NCI-H748 (cell line): ENCODE data around the gene TMEM74B.
"Not testable (repeated sequence)": the region's sequence is repeated elsewhere in the genome, so short reads cannot be mapped to it uniquely, and the experiment has no call there.

ENCODE experiments used
- DNase-seq: peaks from one replicate; lab custom pipeline; 2025; ENCODE audit not compliant: unreplicated experiment; lab: John Stamatoyannopoulos, UW

TMEM74B gene

GRCh38 chr20:1182106-1182505 is 2.7 kb downstream of the TMEM74B start:
- no peak for DNase-seq

GRCh38 chr20:1180949-1181348 is 3.8 kb downstream of the TMEM74B start:
- DNase-seq, result no peak

GRCh38 chr20:1178623-1179022 is 6.2 kb downstream of the TMEM74B start:
- DNase-seq, result no peak

GRCh38 chr20:1178103-1178502 is 6.7 kb downstream of the TMEM74B start:
- no peak for DNase-seq

- no peak for DNase-seq
Measured at GRCh38 chr20:1177680-1178079, 7.1 kb downstream of the TMEM74B start.

- no peak for DNase-seq
Measured at GRCh38 chr20:1174787-1175186, 10.0 kb downstream of the TMEM74B start.

- no peak for DNase-seq
Measured at GRCh38 chr20:1173698-1174097, 11.1 kb downstream of the TMEM74B start.

- DNase-seq, result no peak
Measured at GRCh38 chr20:1171461-1172093, 13.2 kb downstream of the TMEM74B start.

- DNase-seq, result no peak
Measured at GRCh38 chr20:1169224-1169623, 15.6 kb downstream of the TMEM74B start.

GRCh38 chr20:1166948-1167720 is 17.6 kb downstream of the TMEM74B start:
- no peak for DNase-seq

- DNase-seq, result no peak
Measured at GRCh38 chr20:1165941-1166340, 18.8 kb downstream of the TMEM74B start.

- DNase-seq, result no peak
Measured at GRCh38 chr20:1165521-1165920, 19.3 kb downstream of the TMEM74B start.

GRCh38 chr20:1164871-1165270 is 19.9 kb downstream of the TMEM74B start:
- DNase-seq, result no peak

- no peak for DNase-seq
Measured at GRCh38 chr20:1163653-1164052, 21.1 kb downstream of the TMEM74B start.

- DNase-seq, result no peak
Measured at GRCh38 chr20:1163105-1163504, 21.7 kb downstream of the TMEM74B start.

- DNase-seq, result no peak
Measured at GRCh38 chr20:1160991-1161390, 23.8 kb downstream of the TMEM74B start.

GRCh38 chr20:1160496-1160895 is 24.3 kb downstream of the TMEM74B start:
- DNase-seq, result no peak

- no peak for DNase-seq
Measured at GRCh38 chr20:1155342-1155741, 29.4 kb downstream of the TMEM74B start.

GRCh38 chr20:1154691-1155090 is 30.1 kb downstream of the TMEM74B start:
- DNase-seq, result no peak

- no peak for DNase-seq
Measured at GRCh38 chr20:1154226-1154625, 30.6 kb downstream of the TMEM74B start.

- DNase-seq, result no peak
Measured at GRCh38 chr20:1150968-1151367, 33.8 kb downstream of the TMEM74B start.

GRCh38 chr20:1150218-1150617 is 34.6 kb downstream of the TMEM74B start:
- DNase-seq, result no peak

- not testable (repeated sequence) for DNase-seq
Measured at GRCh38 chr20:1149812-1150211, 35.0 kb downstream of the TMEM74B start.
